GM18951 (cell line): ENCODE data around the gene ERBB2.

ENCODE experiments used
- POLR2A ChIP-seq: IDR thresholded peaks from 4 replicates; pipeline ENCODE4 v1.6.1; 2011; ENCODE audit warnings: mild to moderate bottlenecking; ENCODE audit not compliant: insufficient read length, insufficient read depth; ENCODE audit errors: extremely low read depth
- in situ Hi-C: fragments of 300-500 bp; cut with MboI; formaldehyde crosslinking; loops from one replicate; pipeline ENCODE4 v1.12.0; 2022; ENCODE audit warnings: low sequenced_read_pairs, mixed read lengths, inconsistent platforms; ENCODE audit not compliant: unreplicated experiment

Gene ERBB2

GRCh38 chr17:39669897-39670735, 29.7 kb upstream of the ERBB2 start:
- in situ Hi-C loops, result no loop called here
- TF ChIP-seq POLR2A, result no peak

- in situ Hi-C loops, result no loop called here
- no peak for TF ChIP-seq POLR2A
Observed at GRCh38 chr17:39670746-39671145, 29.1 kb upstream of the ERBB2 start.

- TF ChIP-seq POLR2A, result no peak
Observed at GRCh38 chr17:39671651-39672521, 28.0 kb upstream of the ERBB2 start.

GRCh38 chr17:39672522-39673334, 27.1 kb upstream of the ERBB2 start:
- no peak for TF ChIP-seq POLR2A
- in situ Hi-C loops, result no loop called here

More at GRCh38 chr17:39671651-39672521, 28.0 kb upstream of the ERBB2 start:
- in situ Hi-C loops, result no loop called here

- no peak for TF ChIP-seq POLR2A
- in situ Hi-C loops, result no loop called here
Observed at GRCh38 chr17:39673335-39674081, 26.4 kb upstream of the ERBB2 start.

- in situ Hi-C loops, result no loop called here
- no peak for TF ChIP-seq POLR2A
Observed at GRCh38 chr17:39674179-39674578, 25.7 kb upstream of the ERBB2 start.

GRCh38 chr17:39674702-39675389, 25.0 kb upstream of the ERBB2 start:
- TF ChIP-seq POLR2A, result no peak
- in situ Hi-C loops, result no loop called here

- TF ChIP-seq POLR2A, result no peak
- in situ Hi-C loops, result no loop called here
Observed at GRCh38 chr17:39675390-39676082, 24.3 kb upstream of the ERBB2 start.

GRCh38 chr17:39676198-39676819, 23.6 kb upstream of the ERBB2 start:
- in situ Hi-C loops, result no loop called here
- TF ChIP-seq POLR2A, result peak; percentile 27

- TF ChIP-seq POLR2A, result no peak
- in situ Hi-C loops, result no loop called here
Observed at GRCh38 chr17:39677072-39677471, 22.8 kb upstream of the ERBB2 start.

- no peak for TF ChIP-seq POLR2A
- in situ Hi-C loops, result no loop called here
Observed at GRCh38 chr17:39677542-39678339, 22.1 kb upstream of the ERBB2 start.
